Epithelial cell of proximal tubule (primary cell): Measurements from ENCODE around the gene LZTS2. TPM values are rescaled to one million over a fixed set of nuclear protein-coding genes. Genes with fewer than 3 reads are reported as not detected.

ENCODE experiments used
- DNase-seq: peaks from one replicate; pipeline ENCODE4 v3.0.0-alpha.2; 2011; ENCODE audit warnings: low read depth
- H3K4me3 ChIP-seq: 2 replicates; pipeline ENCODE4 v1.5.1; 2011; ENCODE audit warnings: low read depth, mild to moderate bottlenecking, low read length
- CTCF ChIP-seq: conservative IDR thresholded peaks from 2 replicates; pipeline ENCODE4 v1.5.1; 2012; ENCODE audit warnings: low read depth, mild to moderate bottlenecking, low read length
- total RNA-seq: library from RNA; depleted of rRNA; stranded (reverse); fragments of >200 nt; gene quantifications from 2 replicates; pipeline ENCODE4 v1.2.3, GENCODE V29; 2015

LZTS2 gene
- total RNA-seq, 1 donor from 2014 or later, result 81.0 TPM

- no peak for TF ChIP-seq CTCF
Measured at GRCh38 chr10:100979791-100980272, 19.8 kb upstream of the LZTS2 start.

GRCh38 chr10:100980311-100980710 is 19.3 kb upstream of the LZTS2 start:
- no peak for TF ChIP-seq CTCF
- DNase-seq, result no peak
- no peak overlapping the region for H3K4me3 ChIP-seq

More at GRCh38 chr10:100979791-100980272, 19.8 kb upstream of the LZTS2 start:
- no peak for DNase-seq
- no peak overlapping the region for H3K4me3 ChIP-seq

GRCh38 chr10:100980711-100981110 is 18.9 kb upstream of the LZTS2 start:
- H3K4me3 ChIP-seq, result no peak overlapping the region
- TF ChIP-seq CTCF, result no peak
- no peak for DNase-seq

- H3K4me3 ChIP-seq, result no peak overlapping the region
- TF ChIP-seq CTCF, result no peak
- DNase-seq, result no peak
Measured at GRCh38 chr10:100981178-100981772, 18.3 kb upstream of the LZTS2 start.

GRCh38 chr10:100982916-100983830 is 16.4 kb upstream of the LZTS2 start:
- TF ChIP-seq CTCF, result no peak
- H3K4me3 ChIP-seq, result no peak overlapping the region
- DNase-seq, result no peak

- TF ChIP-seq CTCF, result no peak
- no peak overlapping the region for H3K4me3 ChIP-seq
- DNase-seq, result no peak
Measured at GRCh38 chr10:100983868-100984671, 15.5 kb upstream of the LZTS2 start.
